ENCODE data around the gene KLK5.
"Not testable (repeated sequence)": the region's sequence is repeated elsewhere in the genome, so short reads cannot be mapped to it uniquely, and the experiment has no call there.

The KLK5 gene, protein sequence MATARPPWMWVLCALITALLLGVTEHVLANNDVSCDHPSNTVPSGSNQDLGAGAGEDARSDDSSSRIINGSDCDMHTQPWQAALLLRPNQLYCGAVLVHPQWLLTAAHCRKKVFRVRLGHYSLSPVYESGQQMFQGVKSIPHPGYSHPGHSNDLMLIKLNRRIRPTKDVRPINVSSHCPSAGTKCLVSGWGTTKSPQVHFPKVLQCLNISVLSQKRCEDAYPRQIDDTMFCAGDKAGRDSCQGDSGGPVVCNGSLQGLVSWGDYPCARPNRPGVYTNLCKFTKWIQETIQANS

DNA sequence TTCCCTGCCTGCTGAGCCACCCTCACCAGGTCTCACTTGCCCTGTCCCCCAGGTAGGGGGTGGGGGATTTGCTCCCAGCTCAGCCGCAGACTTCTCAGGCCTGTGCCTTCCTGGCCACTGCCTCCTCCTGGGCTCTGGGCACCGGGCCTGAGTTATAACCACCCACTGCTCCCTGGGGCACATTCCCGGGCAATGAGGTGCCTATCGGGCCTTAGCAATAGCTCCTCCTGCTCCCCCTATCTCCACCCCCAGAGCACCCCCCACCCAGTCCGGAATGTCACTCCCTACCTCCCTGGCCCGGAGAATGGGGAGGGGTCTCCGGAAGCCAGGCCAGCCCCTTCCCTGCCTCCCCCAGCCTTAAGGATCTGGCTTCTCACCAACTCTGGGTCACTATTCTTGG, at the start of gene KLK5:
TSS of gene KLK5 (minus strand) at position 129 of the 400 bp plus-strand sequence. CDS start 381 bp downstream, outside the sequence.
- DNase-seq, result no peak

DNA sequence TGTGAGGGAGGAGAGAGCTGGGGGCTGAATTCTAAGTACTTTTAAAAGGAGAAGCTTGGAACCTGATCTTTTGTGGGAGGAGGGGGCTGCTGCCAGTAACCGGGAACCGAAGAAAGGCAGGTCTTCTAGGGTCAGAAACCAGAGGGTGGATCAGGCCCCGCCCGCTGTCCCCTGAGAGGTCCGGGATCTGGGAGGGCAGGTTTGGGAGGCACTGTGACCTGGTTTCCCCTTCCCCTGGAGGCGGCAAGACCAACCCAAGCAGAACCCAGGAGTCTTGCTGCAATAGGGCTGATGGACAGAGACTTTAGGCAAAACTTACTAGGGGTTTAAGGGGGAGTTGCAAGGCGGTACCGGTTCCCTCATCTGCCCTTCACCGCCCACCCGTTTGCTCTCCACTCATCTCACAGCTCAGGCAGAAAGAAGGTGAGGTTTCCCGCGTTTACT, 49.3 kb upstream of the KLK5 start:
- DNase-seq, result no peak

DNA sequence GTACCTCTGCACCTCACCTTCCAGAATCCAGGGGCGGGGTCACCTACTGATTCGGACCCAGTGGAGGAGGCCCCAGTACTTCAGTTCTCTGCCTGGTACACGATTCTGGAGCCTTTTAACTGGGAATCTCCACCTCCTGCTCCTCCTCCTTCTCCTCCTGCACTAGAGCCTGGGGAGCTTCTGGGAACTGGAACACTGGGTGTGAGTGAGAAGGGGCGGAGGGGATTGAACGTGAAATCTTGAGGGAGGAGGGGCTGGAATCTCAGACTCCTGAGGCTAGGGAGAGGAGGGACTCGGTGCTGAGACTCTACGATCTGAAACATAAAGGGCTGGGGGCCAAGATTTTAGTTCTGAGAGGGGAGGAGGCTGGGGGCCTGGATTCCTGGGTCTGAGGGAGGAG, 48.7 kb upstream of the KLK5 start, which contains the start of gene KLK8:
TSS of gene KLK8 (minus strand) at position 90 of the 400 bp plus-strand sequence. CDS start 437 bp downstream, outside the sequence.
- no peak for DNase-seq

DNA sequence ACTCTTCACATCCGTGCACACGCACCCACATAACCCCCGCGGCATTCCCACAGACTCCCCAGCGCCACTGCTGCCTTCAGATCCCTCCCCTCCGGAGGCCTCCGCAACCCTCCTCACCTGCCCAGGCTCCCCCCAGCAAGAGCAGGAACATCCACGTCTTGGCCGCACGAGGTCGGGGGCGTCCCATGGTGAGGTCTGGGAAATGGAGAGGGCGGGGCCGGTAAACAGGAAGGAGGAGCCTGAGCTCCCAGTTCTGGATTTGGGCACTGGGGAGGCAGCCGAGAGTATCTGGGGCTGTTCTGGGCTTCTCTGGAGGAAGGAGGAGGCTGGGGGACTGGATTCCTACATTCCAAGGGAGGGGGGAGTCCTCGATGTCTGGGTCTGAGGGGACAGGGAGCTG, 48.1 kb upstream of the KLK5 start:
- DNase-seq, result no peak

DNA sequence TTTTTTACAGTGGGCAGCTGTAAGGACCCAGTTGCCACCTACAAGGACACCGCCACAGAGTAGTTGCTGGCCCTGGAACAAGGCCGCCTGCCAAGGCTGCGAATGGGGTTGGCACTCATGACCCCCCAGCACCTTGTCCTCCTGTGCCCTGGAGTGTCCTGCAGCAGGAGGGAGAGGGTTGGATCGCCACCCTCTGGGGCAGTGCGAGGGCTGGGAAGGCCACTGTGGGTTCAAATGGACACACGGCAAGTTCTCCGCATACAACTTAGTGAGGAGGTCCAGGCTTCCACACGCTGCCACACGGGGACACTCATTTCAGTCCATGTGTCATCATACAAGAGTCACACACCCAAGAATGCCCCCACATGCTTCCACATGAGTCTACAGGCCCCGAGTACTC, 47.6 kb upstream of the KLK5 start:
- DNase-seq, result no peak

DNA sequence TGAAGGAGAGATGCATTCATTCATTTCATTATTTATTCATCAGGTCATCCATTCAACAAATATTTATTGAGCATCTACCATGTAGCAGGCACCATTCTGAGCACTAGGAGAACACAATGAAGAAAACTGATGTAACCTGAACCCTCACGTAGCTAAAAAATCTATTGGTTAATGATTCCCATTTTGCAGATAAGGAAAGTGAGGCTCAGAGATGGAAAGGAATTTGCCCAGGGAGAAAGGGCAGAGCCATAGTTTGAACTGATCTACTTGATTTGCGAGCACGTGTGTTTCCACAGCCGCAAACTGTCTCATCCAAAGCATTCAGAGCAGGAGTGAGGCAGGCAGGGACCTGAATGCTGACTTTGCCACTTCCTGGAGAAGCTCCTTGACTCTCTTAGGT, 45.8 kb upstream of the KLK5 start:
- no peak for DNase-seq

DNA sequence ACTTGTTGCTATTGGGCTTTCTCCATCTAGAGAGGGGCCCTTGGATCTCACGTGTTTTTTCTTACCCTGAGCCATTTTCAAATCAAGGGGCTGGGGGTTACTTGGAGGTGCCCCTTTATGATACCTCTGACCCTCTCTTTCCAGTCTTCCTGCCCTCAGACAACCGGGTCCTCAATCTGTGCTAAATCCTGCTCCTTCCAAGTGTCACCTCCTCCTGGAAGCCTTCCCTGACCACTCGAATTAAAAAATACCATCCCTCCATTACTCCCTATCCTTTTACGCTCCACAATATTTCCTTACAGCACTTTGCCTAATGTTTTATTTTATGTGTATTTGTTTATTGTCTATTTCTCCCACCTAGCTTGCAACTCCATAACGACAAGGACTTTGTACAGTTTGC, 45.2 kb upstream of the KLK5 start:
- DNase-seq, result no peak

DNA sequence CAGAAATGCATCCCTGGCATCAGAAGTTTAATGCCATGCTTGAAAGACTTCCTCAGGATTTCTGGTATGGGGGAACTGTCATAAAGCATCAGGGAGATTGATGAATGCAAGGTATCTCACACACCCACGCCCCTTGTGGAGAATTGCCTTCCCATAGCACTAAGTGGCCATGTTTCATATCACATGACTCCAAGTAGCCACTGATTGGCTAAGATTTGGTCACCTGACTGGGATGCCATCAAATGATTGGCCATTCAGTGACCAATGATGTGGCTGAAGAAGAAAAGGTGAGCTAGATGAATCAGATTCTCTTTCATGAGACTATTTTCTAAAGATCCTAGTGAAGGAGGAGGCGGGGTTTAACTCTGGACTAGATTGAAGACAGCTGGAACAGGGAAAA, 41.3 kb upstream of the KLK5 start:
- no peak for DNase-seq

DNA sequence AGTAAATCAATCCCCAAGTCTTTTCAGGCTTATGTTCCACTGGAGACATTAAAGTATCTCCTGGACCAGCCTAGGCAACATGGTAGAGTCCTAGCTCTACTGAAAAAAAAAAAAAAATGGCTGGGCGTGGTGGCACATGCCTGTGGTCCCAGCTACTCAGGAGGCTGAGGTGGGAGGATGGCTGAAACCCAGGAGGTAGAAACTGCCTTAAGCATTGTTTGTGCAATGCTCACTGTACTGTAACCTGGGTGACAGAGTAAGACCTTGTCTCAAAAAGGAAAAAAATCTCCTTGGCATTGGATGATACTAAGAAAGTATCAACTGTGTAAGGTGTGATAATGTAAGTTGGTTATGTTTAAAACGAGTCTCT, 39.8 kb upstream of the KLK5 start:
- DNase-seq, result no peak

DNA sequence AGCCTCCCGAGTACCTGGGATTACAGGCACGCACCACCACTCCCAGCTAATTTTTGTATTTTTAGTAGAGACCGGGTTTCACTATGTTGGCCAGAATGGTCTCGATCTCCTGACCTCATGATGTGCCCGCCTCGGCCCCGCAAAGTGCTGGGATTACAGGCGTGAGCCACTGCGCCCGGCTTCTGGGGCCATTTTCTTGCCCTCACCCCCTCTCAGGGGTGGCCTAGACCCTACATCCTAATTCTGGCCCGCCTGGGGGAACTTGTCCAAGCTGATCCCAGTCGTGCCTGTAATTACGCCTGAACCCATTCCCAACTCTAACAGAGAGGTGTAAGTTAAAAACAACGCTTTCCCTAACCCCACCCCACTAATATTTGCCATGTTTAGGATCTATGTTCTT, 31.6 kb upstream of the KLK5 start:
- not testable (repeated sequence) for DNase-seq

DNA sequence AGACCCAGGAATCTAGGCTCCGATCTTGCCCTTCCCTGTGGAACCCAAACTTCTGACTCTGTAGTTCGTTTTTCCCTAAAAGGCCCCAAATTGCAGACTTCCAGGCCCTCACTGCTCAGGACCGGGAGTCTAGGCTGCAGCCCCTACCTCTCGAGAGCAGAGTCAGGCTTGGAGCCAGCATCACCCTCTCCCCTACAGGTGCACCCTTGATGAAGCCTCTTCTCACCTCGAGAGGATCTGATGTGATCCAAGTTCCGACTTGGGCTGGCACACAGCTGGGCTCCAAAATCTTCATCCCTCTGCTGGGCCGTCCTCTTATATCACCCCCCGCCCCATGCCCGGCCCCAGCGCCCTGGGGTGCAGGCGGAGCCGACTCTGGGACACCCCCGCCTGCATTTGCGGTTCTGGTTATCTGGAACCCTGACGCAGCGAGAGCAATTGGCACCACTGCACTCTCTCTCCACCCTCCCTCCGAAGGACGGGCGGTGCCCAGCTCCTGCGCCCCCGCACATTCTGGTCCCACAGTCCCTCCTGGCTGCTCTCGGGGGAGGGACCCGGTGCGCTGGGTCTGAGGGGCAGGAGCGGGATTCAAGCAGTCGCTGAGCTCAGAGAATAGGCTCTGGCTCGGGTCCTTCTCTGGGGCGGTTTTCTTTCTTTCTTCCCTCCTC, 30.9 kb upstream of the KLK5 start, which contains the start of gene KLK7:
TSS of gene KLK7 (minus strand) at position 293 of the 668 bp plus-strand sequence. CDS start 1,518 bp downstream, outside the sequence.
- no peak for DNase-seq

DNA sequence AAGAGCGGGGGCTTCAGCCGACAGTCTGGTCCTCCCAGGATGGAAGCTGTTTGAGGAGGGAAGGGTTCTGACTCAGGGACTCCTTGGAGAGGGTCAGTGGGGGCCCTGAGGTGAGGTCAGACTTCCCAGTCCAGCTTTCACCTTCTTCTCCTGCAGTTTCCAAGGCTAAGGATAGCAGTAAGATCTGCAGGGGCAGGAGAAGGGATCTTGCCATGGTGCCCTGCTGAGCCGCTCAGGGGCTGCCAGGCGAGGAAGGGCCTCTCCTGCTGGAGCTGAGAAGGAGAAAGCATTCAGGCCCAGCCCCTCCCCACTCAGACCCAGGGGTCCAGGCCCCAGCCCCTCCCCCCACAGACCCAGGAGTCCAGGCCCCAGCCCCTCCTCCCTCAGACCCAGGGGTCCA, 29.3 kb upstream of the KLK5 start:
- no peak for DNase-seq

DNA sequence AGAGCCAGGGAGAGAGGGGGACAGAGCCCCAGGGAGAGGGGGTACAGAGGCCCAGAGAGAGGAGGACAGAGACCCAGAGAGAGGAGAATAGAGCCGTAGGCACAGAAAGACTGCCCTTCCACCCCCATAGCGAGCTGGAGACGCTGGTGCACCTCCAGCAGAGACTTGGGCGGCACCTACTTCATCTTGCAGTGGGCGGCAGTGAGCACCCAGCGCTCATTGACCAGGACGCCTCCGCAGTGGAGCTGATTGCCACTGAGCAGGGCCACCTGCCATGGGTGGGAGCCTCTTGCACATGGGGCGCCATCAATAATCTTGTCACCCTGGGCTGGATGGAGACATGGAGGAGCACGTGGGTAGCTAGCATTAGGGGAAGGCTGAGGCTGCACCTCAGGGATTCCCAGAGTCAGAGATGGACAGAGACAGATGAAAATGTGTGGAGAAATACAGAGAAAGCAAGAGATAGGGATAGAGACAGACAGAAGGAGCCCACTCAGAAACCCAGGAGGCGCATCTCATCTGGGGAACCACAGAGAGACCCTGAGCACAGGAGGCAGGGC, 28.8 kb upstream of the KLK5 start:
- no peak for DNase-seq

DNA sequence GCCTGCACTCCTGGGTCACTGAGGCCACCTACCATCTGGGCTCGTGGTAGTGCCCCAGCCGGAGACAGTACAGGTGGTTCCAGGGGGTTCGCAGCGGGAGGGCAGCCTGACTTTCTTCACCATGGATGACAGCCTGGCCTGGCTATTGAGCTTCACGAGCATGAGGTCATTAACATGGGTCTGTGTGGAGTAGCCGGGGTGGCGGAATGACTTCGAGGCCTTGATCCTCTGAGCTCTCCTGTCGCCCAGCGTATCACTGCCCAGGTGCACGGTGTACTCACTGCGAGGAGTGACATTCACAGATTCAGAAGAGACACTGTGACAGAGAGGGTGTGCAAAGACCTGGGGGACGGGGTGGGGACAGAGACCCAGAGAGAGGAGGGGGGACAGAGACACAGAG, 27.4 kb upstream of the KLK5 start:
- no peak for DNase-seq

DNA sequence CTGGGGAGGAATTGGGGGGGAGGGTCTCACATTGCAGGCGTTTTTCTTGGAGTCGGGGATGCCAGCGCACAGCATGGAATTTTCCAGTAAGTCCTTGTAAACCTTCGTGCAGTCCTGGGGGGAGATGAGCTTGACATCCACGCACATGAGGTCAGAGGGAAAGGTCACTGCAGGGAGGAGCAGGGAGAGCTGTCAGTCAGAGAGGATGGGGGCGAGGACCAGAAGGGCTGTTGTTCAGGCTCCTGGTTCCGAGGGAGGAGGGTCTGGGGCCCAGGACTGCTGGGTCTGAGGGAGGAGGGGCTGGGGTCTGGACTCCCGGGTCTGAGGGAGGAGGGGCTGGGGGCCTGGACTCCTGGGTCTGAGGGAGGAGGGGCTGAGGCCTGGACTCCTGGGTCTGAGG, 26.9 kb upstream of the KLK5 start:
- DNase-seq, result no peak

DNA sequence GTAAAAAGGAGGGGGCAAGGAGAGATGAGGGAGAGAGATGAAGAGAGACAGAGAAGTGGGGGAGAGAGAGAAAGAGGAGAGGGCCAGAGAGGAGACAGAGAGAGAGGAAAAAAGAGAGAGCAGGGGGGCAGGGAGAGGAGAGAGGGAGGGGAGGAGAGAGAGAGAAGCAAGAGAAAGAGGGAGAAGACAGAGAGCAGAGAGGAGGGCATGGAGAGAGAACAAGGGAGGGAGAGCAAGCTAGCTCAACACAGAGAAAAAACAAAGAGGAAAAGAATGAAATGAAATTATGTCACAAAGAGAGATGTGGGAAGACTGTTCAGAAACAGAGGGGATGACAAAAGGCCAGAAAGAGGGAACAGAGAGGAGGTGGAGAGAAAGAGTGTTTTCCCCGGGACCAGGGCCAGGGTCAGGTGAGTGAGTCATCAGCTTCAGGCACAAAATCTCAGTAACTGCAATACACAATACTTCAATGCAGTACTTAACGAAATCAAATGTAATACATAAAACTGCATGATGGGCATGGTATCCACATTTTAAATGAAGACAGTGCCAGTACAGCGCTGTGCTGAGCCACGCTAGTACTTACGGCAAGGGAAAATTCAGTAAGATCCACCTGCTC, 26.0 kb upstream of the KLK5 start:
- DNase-seq, result no peak

DNA sequence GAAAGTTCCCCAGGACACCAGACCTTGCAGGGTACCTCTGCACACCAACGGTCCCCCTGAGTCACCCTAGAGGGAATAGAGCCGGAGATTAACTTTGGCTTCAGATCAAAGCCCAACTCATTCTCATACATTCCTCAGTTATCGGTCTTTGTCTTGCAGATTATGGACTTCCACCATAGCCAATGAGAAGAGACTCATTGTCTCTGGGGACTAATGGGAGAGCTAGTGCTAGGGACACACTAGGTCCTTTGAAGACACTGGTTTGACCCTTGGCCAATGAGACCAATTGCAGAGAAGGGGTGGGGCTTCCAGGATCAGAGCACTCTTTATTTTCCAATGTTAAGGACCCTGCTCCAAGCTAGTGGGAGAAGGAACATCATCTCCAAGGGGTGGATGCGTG, 24.8 kb upstream of the KLK5 start:
- DNase-seq, result no peak

DNA sequence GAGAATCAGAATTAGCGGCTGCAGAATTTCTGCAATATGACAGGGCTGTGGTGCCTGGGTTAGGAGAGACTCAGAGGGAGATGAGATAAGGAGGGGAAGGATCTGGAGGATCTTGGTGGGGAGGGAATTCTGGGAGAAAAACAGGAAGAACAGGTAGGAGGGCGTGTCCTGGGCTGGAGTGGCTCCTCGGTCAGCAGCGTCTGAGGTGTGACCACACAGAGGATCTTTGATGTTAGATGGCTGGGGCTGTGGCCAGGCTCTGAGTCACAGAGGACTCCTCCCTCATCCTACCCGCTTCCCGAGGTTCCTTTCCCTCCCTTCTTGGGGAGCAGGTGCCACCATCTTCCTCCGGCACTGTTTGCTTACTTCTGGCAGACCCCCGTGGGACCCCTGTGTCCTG, 22.9 kb upstream of the KLK5 start:
- DNase-seq, result no peak

DNA sequence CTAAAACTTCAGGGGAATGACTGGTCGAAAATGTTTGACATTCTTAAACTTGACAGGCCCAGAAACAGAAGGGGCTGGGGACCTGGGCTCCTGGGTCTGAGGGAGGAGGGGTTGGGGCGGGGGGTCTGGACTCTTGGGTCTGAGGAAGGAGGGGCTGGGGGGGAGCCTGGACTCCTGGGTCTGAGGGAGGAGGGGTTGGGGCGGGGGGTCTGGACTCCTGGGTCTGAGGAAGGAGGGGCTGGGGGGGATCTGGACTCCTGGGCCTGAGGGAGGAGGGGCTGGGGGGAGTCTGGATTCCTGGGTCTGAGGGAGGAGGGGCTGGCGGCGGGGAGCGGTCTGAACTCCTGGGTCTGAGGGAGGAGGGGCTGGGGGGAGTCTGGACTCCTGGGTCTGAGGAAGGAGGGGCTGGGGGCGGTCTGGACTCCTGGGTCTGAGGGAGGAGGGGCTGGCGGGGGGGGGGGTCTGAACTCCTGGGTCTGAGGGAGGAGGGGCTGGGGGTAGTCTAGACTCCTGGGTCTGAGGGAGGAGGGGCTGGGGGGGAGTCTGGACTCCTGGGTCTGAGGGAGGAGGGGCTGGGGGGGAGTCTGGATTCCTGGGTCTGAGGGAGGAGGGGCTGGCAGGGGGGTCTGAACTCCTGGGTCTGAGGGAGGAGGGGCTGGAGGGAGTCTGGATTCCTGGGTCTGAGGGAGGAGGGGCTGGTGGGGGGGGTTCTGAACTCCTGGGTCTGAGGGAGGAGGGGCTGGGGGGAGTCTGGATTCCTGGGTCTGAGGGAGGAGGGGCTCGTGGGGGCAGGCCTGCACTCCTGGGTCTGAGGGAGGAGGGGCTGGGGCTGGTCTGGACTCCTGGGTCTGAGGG, 22.1 kb upstream of the KLK5 start:
- DNase-seq, result no peak

DNA sequence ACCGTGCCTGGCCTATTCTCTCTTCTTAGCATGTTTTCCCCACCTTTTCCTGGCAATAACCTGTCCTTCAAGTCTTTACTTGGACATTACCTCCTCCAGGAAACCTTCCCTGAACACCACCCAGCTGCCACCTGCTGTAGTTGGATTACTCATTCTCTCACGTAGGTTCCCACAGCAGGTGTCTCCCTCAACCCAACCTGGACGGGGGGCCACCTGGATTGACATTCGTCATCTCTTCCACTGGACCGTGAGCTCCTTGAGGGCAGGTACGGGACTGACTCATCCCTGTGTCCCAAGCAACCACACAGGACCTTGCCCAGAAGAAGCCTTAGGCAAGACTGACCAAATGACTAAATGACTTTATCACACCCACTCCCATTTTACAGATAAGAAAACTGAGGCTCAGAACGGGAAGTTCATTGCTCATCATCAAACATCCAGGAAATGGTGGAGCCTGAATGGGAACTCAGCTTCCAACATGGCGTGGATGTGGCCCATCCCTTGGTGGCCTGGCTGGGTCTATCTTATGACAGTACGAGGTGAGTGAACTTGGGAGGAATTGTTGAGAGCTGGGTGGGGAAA, 20.0 kb upstream of the KLK5 start:
- no peak for DNase-seq

DNA sequence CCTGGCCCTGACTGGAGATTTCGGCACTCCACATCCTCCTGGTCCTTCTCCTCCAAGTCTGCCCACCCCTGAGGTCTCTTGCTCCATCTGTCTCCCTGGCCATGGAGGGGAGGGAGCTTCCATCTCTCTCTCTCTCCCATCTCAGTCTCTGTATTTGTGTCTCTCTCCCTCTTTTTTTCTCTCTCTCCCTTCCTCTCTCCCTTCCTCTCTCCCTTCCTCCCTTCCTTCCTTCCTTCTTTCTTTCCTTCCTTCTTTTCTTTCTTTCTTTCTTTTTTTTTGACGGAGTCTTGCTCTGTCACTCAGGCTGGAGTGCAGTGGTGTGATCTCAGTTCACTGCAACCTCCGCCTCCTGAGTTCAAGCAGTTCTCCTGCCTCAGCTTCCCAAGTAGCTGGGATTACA, 17.0 kb upstream of the KLK5 start:
- DNase-seq, result not testable (repeated sequence)

DNA sequence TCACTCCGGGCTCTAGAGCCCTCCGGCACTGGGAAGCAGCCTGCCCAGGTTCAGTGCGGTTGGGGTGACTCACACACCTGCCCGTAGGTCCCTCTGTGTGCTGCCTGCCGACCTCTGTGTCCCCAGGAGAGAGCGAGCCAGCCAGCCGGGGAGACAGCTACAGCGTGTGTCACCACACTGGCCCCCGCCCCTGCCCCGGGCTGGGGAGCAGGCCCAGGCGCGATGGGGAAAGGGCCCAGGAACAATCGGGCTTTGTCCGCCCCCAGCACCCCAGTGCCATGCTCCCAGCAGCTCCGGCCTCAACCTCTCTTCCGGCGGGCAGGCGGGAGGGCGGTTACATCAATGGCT, 16.5 kb upstream of the KLK5 start, which contains the start of gene KLK6:
TSS of gene KLK6 (minus strand) at position 179 of the 348 bp plus-strand sequence. CDS start 1,487 bp downstream, outside the sequence.
- DNase-seq, result no peak

All from eye (tissue), 1 donor.